A673 (cell line): ENCODE results near the gene CSF2.

Experiments used
- EZH2 ChIP-seq: fragments of 200-600 bp; sonication (generic); IDR thresholded peaks from 2 replicates; pipeline ENCODE4 v1.6.1; 2017; ENCODE audit warnings: borderline replicate concordance, low read depth, mild to moderate bottlenecking, mixed read lengths, antibody characterized with exemption, low read length; ENCODE audit not compliant: poor library complexity, severe bottlenecking
- TF ChIP-seq, protein P1 (sequence below): fragments of 300-800, 200-600 bp; sonication (generic); conservative IDR thresholded peaks from 2 replicates; pipeline ENCODE4 v1.5.1; 2017; ENCODE audit warnings: low read depth, mild to moderate bottlenecking, antibody characterized with exemption, low read length, moderate library complexity, mixed read lengths

DNA sequence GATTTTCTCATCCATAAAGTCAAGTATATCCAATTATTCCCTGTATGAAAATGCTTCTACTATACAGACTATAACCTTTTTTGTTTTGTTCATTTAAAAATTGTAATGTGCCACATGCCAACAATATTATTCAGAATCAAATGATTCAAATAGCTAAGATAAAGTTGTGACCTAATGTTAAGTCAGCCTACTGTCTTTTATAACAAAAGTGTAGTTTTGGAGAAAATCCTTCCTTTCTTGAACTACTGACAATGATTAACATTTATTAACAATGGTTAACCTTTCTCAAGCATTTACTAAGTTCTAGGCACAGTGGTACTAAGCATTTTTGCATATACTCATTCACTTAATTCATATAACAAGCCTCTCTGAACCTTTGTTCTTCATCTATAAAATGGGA, 25.0 kb downstream of the CSF2 start:
- TF ChIP-seq, protein P1, sequence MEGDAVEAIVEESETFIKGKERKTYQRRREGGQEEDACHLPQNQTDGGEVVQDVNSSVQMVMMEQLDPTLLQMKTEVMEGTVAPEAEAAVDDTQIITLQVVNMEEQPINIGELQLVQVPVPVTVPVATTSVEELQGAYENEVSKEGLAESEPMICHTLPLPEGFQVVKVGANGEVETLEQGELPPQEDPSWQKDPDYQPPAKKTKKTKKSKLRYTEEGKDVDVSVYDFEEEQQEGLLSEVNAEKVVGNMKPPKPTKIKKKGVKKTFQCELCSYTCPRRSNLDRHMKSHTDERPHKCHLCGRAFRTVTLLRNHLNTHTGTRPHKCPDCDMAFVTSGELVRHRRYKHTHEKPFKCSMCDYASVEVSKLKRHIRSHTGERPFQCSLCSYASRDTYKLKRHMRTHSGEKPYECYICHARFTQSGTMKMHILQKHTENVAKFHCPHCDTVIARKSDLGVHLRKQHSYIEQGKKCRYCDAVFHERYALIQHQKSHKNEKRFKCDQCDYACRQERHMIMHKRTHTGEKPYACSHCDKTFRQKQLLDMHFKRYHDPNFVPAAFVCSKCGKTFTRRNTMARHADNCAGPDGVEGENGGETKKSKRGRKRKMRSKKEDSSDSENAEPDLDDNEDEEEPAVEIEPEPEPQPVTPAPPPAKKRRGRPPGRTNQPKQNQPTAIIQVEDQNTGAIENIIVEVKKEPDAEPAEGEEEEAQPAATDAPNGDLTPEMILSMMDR: no peak
- no peak for TF ChIP-seq EZH2
